HepG2 (cell line): Measurements from ENCODE around the gene ZNF181. TPM values are rescaled to one million over a fixed set of nuclear protein-coding genes. Genes with fewer than 3 reads are reported as not detected.

Experiments used
- GFI1 ChIP-seq: sonication (generic); formaldehyde crosslinking; IDR thresholded peaks from 2 replicates; pipeline ENCODE4 v1.5.0; 2020; ENCODE audit warnings: missing genetic modification reagents, mild to moderate bottlenecking, borderline replicate concordance
- HDAC2 ChIP-seq: sonication (generic); formaldehyde crosslinking; IDR thresholded peaks from 2 replicates; pipeline ENCODE4 v1.4.0; 2020; ENCODE audit warnings: missing genetic modification reagents
- HNRNPLL ChIP-seq: fragments of 200-400 bp; formaldehyde crosslinking; IDR thresholded peaks from 2 replicates; pipeline ENCODE4 v1.6.1; 2017; ENCODE audit warnings: mild to moderate bottlenecking, low read depth, low read length; ENCODE audit not compliant: poor library complexity, severe bottlenecking
- MYC ChIP-seq: sonication (generic); formaldehyde crosslinking; IDR thresholded peaks from 2 replicates; pipeline ENCODE4 v1.9.0; 2021; ENCODE audit warnings: missing genetic modification reagents, borderline replicate concordance
- NR1H2 ChIP-seq: sonication (generic); formaldehyde crosslinking; IDR thresholded peaks from 2 replicates; pipeline ENCODE4 v1.8.1; 2022; ENCODE audit warnings: low read depth, missing genetic modification reagents, borderline replicate concordance
- PITX1 ChIP-seq: sonication (generic); formaldehyde crosslinking; IDR thresholded peaks from 2 replicates; pipeline ENCODE4 v1.5.1; 2020; ENCODE audit warnings: mild to moderate bottlenecking, missing genetic modification reagents
- RXRB ChIP-seq: IDR thresholded peaks from 2 replicates; pipeline ENCODE4 v1.6.1; 2016; ENCODE audit warnings: borderline replicate concordance, missing genetic modification reagents, missing compliant biosample characterization
- TMF1 ChIP-seq: sonication (generic); formaldehyde crosslinking; IDR thresholded peaks from 2 replicates; pipeline ENCODE4 v1.8.1; 2022; ENCODE audit warnings: low read depth, missing genetic modification reagents
- YEATS4 ChIP-seq: sonication (generic); formaldehyde crosslinking; IDR thresholded peaks from 2 replicates; pipeline ENCODE4 v1.4.0; 2020; ENCODE audit warnings: missing genetic modification reagents, borderline replicate concordance
- ZBTB42 ChIP-seq: sonication (generic); formaldehyde crosslinking; IDR thresholded peaks from 2 replicates; pipeline ENCODE4 v1.5.0; 2020; ENCODE audit warnings: mild to moderate bottlenecking, missing genetic modification reagents
- ZNF230 ChIP-seq: sonication (generic); formaldehyde crosslinking; IDR thresholded peaks from 2 replicates; pipeline ENCODE4 v1.4.0; 2020; ENCODE audit warnings: mild to moderate bottlenecking, missing genetic modification reagents
- ZNF768 ChIP-seq: sonication (generic); formaldehyde crosslinking; IDR thresholded peaks from 2 replicates; pipeline ENCODE4 v1.4.0; 2020; ENCODE audit warnings: missing genetic modification reagents
- polyA plus RNA-seq, 8 experiments: library from polyadenylated mRNA; depleted of rRNA in 3 of 8; stranded (reverse) in 7 of 8; unstranded in 1 of 8; fragments of >200 nt; fragmentation: Illumina TruSeq in 4 of 8; extraction: Trizol in 4 of 8; gene quantifications; 2 replicates each; pipeline versions ENCODE4 v1.2.1 to v1.2.3, GENCODE V29; 2011 to 2016; ENCODE audit warnings: low read depth in 4 of 8, missing spikeins in 1 of 8, mixed read lengths in 1 of 8; ENCODE audit not compliant: insufficient read depth in 1 of 8
- total RNA-seq, 5 experiments: library from RNA; depleted of rRNA; stranded (reverse); fragments of >200 nt; fragmentation: Illumina TruSeq; extraction: Trizol; gene quantifications; 2 replicates each; pipeline ENCODE4 v1.2.3, GENCODE V29; 2016; ENCODE audit warnings: low read depth in 1 of 5
- TF ChIP-seq, protein P1 (sequence below): sonication (generic); formaldehyde crosslinking; conservative IDR thresholded peaks from 2 replicates; pipeline ENCODE4 v1.4.0; 2020; ENCODE audit warnings: mild to moderate bottlenecking, missing genetic modification reagents, moderate library complexity
- TF ChIP-seq, protein P2 (sequence below): sonication (generic); formaldehyde crosslinking; IDR thresholded peaks from 2 replicates; pipeline ENCODE4 v1.4.0; 2020; ENCODE audit warnings: missing genetic modification reagents

ZNF181 gene
- total and polyA plus RNA-seq, 2 of the 13 experiments (the other 11 are each of a cell fraction or from before 2014, with no cell fraction given) = 10.6 to 15.5 TPM

- TF ChIP-seq, protein P1, sequence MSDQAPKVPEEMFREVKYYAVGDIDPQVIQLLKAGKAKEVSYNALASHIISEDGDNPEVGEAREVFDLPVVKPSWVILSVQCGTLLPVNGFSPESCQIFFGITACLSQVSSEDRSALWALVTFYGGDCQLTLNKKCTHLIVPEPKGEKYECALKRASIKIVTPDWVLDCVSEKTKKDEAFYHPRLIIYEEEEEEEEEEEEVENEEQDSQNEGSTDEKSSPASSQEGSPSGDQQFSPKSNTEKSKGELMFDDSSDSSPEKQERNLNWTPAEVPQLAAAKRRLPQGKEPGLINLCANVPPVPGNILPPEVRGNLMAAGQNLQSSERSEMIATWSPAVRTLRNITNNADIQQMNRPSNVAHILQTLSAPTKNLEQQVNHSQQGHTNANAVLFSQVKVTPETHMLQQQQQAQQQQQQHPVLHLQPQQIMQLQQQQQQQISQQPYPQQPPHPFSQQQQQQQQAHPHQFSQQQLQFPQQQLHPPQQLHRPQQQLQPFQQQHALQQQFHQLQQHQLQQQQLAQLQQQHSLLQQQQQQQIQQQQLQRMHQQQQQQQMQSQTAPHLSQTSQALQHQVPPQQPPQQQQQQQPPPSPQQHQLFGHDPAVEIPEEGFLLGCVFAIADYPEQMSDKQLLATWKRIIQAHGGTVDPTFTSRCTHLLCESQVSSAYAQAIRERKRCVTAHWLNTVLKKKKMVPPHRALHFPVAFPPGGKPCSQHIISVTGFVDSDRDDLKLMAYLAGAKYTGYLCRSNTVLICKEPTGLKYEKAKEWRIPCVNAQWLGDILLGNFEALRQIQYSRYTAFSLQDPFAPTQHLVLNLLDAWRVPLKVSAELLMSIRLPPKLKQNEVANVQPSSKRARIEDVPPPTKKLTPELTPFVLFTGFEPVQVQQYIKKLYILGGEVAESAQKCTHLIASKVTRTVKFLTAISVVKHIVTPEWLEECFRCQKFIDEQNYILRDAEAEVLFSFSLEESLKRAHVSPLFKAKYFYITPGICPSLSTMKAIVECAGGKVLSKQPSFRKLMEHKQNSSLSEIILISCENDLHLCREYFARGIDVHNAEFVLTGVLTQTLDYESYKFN (CRISPR knock-in tag) = no peak
- TF ChIP-seq ZNF230 (CRISPR knock-in tag) = no peak
- peak; percentile 84 for TF ChIP-seq HNRNPLL
- TF ChIP-seq MYC = peak; percentile 31; the same call in 1 of the 2 replicates
- TF ChIP-seq ZNF768 (CRISPR knock-in tag) = peak; percentile 56; the same call in 1 of the 2 replicates
- TF ChIP-seq HDAC2 (CRISPR knock-in tag) = peak; percentile 47; the same call in 1 of the 2 replicates
- peak; percentile 72; the same call in 1 of the 2 replicates for TF ChIP-seq YEATS4 (CRISPR knock-in tag)
- no peak for TF ChIP-seq TMF1 (CRISPR knock-in tag)
- TF ChIP-seq ZBTB42 (CRISPR knock-in tag) = peak; percentile 53; the same call in 1 of the 2 replicates
- 0 out of 2 replicates have a peak, but pooled peaks have one; percentile 55 for TF ChIP-seq GFI1 (CRISPR knock-in tag)
- TF ChIP-seq NR1H2 (CRISPR knock-in tag) = no peak
- TF ChIP-seq, protein P2, sequence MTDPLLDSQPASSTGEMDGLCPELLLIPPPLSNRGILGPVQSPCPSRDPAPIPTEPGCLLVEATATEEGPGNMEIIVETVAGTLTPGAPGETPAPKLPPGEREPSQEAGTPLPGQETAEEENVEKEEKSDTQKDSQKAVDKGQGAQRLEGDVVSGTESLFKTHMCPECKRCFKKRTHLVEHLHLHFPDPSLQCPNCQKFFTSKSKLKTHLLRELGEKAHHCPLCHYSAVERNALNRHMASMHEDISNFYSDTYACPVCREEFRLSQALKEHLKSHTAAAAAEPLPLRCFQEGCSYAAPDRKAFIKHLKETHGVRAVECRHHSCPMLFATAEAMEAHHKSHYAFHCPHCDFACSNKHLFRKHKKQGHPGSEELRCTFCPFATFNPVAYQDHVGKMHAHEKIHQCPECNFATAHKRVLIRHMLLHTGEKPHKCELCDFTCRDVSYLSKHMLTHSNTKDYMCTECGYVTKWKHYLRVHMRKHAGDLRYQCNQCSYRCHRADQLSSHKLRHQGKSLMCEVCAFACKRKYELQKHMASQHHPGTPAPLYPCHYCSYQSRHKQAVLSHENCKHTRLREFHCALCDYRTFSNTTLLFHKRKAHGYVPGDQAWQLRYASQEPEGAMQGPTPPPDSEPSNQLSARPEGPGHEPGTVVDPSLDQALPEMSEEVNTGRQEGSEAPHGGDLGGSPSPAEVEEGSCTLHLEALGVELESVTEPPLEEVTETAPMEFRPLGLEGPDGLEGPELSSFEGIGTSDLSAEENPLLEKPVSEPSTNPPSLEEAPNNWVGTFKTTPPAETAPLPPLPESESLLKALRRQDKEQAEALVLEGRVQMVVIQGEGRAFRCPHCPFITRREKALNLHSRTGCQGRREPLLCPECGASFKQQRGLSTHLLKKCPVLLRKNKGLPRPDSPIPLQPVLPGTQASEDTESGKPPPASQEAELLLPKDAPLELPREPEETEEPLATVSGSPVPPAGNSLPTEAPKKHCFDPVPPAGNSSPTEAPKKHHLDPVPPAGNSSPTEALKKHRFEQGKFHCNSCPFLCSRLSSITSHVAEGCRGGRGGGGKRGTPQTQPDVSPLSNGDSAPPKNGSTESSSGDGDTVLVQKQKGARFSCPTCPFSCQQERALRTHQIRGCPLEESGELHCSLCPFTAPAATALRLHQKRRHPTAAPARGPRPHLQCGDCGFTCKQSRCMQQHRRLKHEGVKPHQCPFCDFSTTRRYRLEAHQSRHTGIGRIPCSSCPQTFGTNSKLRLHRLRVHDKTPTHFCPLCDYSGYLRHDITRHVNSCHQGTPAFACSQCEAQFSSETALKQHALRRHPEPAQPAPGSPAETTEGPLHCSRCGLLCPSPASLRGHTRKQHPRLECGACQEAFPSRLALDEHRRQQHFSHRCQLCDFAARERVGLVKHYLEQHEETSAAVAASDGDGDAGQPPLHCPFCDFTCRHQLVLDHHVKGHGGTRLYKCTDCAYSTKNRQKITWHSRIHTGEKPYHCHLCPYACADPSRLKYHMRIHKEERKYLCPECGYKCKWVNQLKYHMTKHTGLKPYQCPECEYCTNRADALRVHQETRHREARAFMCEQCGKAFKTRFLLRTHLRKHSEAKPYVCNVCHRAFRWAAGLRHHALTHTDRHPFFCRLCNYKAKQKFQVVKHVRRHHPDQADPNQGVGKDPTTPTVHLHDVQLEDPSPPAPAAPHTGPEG (CRISPR knock-in tag) = peak; percentile 35; the same call in 1 of the 2 replicates
- TF ChIP-seq PITX1 (CRISPR knock-in tag) = no peak; the same call in 1 of the 2 replicates
- 0 out of 2 replicates have a peak, but pooled peaks have one; percentile 27 for TF ChIP-seq RXRB (CRISPR knock-in tag)
Measured at GRCh38 chr19:34772697-34773554, 38.9 kb downstream of the ZNF181 start, which contains the start of gene ZNF599 (continued).
